GM18867 (cell line): ENCODE measurements around the gene ARL15.

Experiments
- ATAC-seq: cut with Tn5 transposase; IDR thresholded peaks from one replicate; pipeline ENCODE4 v1.9.1; 2021; ENCODE audit warnings: mild to moderate bottlenecking, moderate library complexity; ENCODE audit not compliant: unreplicated experiment

ARL15 gene

DNA sequence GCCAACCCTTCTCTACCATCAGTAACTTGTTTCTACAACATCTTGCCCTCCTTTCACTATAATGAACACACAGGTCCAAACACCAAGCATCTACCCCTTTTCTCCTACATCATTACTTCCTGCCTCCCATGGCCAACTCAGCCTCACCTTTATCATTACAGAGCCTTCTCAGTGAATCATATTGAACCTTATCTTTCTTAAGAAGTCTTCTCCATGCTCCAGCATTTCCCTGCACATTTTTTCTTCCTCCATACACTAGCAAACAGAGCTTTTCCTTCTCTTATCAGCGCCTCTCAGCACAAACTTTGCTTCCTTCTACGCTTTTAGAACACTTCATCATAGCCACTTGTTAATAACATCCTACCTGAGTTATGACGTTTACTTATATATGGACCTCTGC is 148.2 kb downstream of the ARL15 start:
- no peak for ATAC-seq

DNA sequence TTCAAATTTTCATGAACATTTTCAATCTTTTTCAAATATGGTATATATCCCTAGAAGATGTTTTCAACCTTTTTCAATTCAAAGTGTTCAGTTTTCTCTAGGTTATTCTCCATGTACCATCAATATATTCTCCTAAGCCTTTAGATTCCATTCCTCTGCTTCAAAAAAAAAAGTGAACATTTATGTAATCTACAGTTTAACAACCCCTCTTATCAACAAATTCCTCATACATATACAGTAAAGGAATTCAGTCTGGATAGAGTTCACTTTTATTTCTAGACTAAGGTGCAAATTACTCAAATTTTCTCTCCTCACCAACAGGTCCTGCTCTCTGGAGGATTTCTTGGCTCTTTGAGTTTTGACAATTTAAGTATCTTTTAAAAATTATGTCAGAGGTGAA is 150.0 kb downstream of the ARL15 start:
- no peak for ATAC-seq

GRCh38 chr5:54159893-54160195 is 150.5 kb downstream of the ARL15 start:
- no peak for ATAC-seq

DNA sequence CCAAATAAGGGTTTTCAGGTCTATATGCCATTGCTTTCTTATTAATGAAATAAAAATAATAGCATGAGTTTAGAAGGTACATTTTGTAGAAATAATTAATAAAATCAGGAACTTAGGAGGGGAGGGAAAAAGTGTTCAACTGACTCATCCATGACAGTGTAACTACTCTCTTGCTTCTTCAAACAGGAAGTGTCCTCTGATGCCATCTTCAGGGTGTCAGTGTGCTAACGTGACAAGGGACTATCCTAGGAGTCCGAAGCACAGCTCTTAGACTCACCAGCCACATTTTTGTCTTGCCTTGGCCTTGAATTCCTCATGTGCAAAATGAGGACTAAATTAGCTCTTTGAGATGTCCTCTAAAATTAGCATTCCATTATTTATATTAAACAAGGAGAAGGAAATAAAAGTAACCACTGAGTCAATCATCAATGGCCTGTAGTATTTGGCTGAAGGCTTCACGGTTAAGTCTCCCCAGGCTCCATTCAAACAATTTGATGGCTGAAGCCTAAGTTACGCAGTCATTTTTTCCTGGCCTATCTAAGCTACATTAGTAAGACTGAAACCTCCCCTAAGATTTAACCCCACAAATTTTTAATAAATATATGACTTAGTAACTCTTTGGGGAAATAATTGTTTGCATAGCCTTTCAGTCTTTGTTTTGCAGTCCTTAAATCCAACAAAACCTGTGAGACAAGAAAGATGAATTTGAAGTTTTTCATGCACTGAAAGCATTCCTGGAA is 151.1 kb downstream of the ARL15 start:
- ATAC-seq, result peak; percentile 59

DNA sequence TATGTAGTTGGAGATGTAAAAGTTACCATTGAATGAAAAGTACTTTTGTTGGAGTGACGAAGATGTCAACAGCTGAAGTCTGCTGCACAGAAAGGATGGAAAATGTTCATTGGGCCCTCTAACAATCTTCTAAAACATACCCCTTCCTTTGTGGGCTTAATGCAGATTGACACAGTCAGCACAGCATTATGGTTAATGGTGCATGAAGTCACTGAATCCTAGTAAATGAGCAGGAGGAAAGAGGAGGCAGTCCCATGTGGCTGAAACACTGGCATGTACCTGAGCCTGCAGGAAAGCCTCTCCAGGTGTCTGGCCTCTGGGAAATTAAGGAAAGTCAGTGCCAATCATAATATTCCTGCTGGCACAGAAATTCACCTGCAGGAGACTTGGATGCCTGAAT is 153.8 kb downstream of the ARL15 start:
- ATAC-seq, result no peak

DNA sequence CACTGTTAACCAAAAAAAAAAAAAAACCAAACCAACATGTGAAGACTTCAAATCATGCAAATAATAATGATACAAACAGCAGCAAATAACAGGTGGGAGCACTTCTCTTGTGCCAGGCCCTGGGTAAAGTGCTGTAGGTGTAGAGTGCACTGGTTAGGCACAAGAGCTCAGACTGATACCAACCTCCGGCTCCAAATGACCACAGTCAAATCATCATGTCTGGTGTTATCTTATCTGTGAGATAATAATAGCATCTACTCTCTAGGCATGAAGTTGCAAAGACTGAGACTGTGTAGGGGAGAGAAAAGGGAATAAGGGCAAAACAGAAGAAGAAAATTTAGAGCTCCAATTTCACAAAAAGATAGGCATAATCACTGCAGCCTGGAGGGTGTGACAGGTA is 159.5 kb downstream of the ARL15 start:
- peak; percentile 60 for ATAC-seq

DNA sequence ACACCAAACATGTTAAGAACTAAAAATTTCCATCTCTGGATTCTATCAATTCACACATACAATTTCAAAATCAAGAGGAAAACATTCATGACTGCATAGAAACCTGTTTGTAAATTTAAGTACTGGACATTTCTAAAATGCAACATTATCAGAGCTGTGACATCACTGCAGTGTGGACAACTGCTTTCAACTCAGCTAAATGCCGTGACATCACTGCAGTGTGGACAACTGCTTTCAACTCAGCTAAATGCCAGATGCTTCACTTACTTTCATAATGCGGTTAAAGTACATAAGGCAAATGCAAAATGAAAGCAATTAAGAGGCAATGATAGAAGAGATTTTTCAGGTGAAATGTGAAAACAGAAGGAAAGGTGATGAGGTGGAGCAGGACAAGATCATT is 161.5 kb downstream of the ARL15 start:
- ATAC-seq, result no peak

- no peak for ATAC-seq
These were observed 162.1 kb downstream of the ARL15 start for GRCh38 chr5:54148067-54148845.

- ATAC-seq, result no peak
These were observed 163.5 kb downstream of the ARL15 start for GRCh38 chr5:54146916-54147315.

GRCh38 chr5:54146390-54146789 is 164.0 kb downstream of the ARL15 start:
- no peak for ATAC-seq

GRCh38 chr5:54140247-54140840 is 170.0 kb downstream of the ARL15 start:
- no peak for ATAC-seq

DNA sequence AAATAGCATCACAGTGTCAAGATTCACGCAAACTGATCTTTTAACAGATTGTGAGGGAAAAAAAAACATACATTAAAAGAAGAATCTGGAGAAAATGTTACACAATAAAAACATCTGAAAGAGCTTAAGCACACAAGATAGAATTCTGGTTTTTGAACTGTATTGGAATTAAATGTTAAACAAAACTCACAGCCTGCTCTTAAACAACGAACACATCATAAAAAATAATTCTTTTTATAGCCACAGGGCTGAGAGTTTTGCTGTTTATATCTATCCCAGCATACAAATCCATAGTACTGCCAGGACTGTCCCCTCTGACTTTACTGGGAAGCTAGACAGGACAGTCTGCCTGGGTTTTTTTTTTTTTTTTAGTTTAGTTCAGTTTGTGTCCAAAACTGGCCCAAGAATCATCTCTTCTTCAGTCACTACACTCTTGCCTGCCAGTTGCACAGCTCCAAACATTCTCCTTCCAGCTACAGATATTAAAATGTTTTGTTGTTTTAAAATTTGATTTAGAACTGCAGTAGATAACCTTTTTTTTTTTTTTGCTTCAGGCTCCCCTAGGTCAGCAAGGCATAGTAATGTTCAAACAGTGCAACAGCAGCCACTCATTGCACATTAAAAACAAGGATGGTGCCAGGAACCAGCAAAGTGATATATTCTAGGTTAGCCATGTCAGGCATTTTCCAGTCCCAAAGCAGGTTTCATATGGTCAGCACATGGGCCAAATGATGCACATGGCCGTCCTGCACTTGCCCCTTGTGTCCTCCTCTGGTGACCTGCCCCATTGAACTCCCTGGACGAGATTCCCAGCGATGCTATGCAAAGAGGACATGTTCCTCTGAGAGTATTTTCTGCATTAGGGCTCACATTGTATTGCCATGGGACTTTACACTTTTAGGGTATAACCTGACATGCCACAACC is 173.6 kb downstream of the ARL15 start:
- no peak for ATAC-seq

GRCh38 chr5:54135042-54135441 is 175.3 kb downstream of the ARL15 start:
- no peak for ATAC-seq

DNA sequence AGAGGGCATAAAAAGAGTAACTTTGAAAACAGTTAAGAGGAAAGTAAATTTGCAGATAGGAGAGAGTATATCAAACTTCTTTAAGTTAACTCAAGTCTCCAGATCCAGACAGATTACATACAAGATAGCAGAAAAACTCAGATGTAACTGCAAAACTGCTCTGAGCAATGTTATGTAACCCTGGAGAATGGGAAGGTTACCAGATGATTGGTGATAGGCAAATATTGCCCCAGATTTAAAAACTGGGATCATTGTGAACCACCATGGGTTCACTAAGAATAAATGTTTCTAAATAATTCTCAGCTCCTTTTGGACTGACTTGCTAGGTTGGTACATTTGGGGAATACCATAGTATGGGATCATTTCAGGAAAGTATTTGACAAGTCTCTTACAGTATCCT is 176.5 kb downstream of the ARL15 start:
- no peak for ATAC-seq

GRCh38 chr5:54120473-54120872 is 189.9 kb downstream of the ARL15 start:
- ATAC-seq, result no peak

GRCh38 chr5:54117957-54118356 is 192.4 kb downstream of the ARL15 start:
- no peak for ATAC-seq

DNA sequence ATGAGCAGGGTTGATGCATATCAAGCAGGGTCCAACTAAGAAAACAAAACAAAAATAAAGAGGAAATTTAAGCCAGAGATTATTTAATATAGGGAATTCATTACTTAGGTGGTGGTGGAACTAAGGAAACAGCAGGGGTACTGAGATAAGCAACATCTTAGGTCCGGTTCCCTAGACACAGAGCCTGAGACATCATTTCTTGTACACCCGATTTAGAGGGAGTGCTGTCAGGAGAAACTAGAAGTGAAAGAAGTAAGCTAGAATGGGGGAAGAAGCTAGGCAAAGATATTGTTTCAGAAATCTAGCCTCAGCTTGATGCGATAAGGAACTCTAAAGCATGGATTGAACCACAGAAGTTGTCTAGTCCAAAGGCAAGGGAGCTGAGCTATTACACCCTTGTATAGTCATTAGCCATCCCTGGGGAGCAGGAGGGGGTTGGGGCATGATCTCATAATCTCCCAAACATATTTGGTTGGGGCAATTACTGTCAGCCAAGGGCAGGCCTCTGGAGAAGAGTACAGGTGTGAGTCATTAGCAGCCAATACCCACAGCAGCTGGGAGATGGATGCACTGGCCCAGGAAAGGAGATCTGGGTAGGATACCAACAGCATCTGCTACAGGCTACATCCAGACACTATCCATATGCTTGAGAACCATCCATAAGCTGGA is 194.5 kb downstream of the ARL15 start:
- no peak for ATAC-seq

DNA sequence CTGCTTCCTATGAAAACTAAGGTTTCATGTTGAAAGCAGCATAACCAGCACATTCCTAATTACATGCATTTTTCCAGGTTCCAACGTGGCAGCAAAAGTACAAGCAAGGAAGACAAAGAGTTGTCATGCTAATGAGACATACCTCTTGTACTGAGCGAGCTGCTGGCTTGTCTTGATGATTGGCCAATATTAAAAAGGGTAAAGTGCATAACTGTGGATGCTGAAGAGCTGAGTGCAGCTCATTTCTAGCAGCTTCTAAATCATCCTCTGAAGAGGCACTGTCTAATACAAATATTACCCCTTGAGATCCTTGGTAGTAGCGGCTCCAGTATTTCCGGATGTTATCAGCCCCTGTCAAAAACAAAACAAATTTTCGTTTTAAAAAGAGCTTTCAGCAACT is 197.3 kb downstream of the ARL15 start:
- no peak for ATAC-seq

- ATAC-seq, result no peak
These were observed 200.6 kb downstream of the ARL15 start for GRCh38 chr5:54109626-54110330.

DNA sequence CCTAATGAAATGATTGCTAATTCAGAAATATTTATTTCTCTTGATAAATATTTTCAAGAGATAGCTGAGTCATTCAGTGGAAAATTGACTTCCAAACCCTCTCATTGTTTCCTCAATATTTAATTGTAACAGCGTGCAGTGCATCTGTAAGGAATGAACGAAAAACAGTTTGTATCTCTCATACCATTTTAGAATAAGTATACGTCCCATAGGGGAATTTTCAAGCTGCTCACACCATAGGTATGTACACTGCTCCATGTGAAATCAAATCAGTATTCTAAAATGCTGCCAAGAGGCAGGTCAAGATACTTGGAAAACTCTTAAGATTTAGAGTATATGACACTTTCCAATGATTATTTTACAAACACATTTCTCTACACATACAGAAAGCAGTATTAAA is 202.2 kb downstream of the ARL15 start:
- no peak for ATAC-seq
